Upper lobe of left lung (tissue), 4 donors: ENCODE results near the gene RPS27L.

Experiments used
- POLR2A ChIP-seq, 4 donors: fragments of 450-650 bp; IDR thresholded peaks; one replicate each; pipeline ENCODE4 v1.5.1; 2016 to 2017; ENCODE audit warnings: antibody characterized with exemption in 4 of 4, mild to moderate bottlenecking in 2 of 4
- POLR2AphosphoS5 ChIP-seq, 2 donors: sonication (generic); formaldehyde crosslinking; IDR thresholded peaks; one replicate each; pipeline ENCODE4 v1.5.1; 2017; ENCODE audit warnings: antibody characterized with exemption in 2 of 2
- TF ChIP-seq, protein P1 (sequence below), 6 experiments: fragments of 450-650 bp in 4 of 6; fragments of 200-600 bp in 2 of 6; sonication (generic) in 2 of 6; IDR thresholded peaks; one replicate each; pipeline ENCODE4 v1.5.1; 2016 to 2019; ENCODE audit warnings: antibody characterized with exemption in 6 of 6

DNA sequence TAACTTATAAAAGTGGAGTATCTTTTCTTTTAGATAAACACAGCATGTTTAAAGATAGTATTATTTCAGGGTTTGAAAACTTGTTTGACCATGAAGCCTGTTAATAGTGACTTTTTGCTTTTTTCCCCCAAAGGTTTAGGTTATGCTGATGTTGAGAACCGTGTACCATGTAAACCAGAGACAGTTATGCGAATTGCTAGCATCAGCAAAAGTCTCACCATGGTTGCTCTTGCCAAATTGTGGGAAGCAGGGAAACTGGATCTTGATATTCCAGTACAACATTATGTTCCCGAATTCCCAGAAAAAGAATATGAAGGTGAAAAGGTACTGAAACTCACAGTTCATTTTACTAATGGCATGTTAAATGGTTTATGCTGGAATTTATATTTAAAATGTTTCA lies 30.6 kb downstream of the RPS27L start:
- TF ChIP-seq, protein P1, sequence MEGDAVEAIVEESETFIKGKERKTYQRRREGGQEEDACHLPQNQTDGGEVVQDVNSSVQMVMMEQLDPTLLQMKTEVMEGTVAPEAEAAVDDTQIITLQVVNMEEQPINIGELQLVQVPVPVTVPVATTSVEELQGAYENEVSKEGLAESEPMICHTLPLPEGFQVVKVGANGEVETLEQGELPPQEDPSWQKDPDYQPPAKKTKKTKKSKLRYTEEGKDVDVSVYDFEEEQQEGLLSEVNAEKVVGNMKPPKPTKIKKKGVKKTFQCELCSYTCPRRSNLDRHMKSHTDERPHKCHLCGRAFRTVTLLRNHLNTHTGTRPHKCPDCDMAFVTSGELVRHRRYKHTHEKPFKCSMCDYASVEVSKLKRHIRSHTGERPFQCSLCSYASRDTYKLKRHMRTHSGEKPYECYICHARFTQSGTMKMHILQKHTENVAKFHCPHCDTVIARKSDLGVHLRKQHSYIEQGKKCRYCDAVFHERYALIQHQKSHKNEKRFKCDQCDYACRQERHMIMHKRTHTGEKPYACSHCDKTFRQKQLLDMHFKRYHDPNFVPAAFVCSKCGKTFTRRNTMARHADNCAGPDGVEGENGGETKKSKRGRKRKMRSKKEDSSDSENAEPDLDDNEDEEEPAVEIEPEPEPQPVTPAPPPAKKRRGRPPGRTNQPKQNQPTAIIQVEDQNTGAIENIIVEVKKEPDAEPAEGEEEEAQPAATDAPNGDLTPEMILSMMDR (IDR thresholded peaks at IDR 0.05): no peak
- no peak for TF ChIP-seq POLR2AphosphoS5 (IDR thresholded peaks at IDR 0.05)
- TF ChIP-seq POLR2A (IDR thresholded peaks at IDR 0.05): no peak
